DND-41 (cell line): ENCODE results near the gene ASB4.

Experiments
- ATAC-seq: fragments of 200-7000 bp; cut with Tn5 transposase; 3 replicates; pipeline ENCODE4 v1.9.1; 2021; ENCODE audit warnings: low read depth; ENCODE audit not compliant: insufficient read depth
- DNase-seq: peaks from one replicate; pipeline ENCODE4 v3.0.0-alpha.2; 2020
- H2AFZ ChIP-seq: 2 replicates; pipeline ENCODE4 v1.6.0; 2012; ENCODE audit warnings: low read depth, low read length
- H3K27ac ChIP-seq: 2 replicates; pipeline ENCODE4 v1.5.1; 2012; ENCODE audit warnings: low read length, inconsistent platforms
- H3K27me3 ChIP-seq: fragments of 200-600 bp; sonication (generic); 2 replicates; pipeline ENCODE4 v1.6.0; 2012; ENCODE audit warnings: low read length, mild to moderate bottlenecking, inconsistent platforms; ENCODE audit not compliant: insufficient read depth, poor library complexity
- H3K36me3 ChIP-seq: 2 replicates; pipeline ENCODE4 v1.5.1; 2012; ENCODE audit warnings: low read length, inconsistent platforms; ENCODE audit not compliant: insufficient read depth
- H3K4me1 ChIP-seq: 2 replicates; pipeline ENCODE4 v1.5.1; 2012; ENCODE audit warnings: mild to moderate bottlenecking, low read length; ENCODE audit not compliant: insufficient read depth
- H3K4me2 ChIP-seq: 2 replicates; pipeline ENCODE4 v1.6.0; 2012; ENCODE audit warnings: mild to moderate bottlenecking, moderate library complexity, low read length, inconsistent platforms; ENCODE audit not compliant: insufficient read depth
- H3K4me3 ChIP-seq, 2 experiments: fragments of 200-600 bp in 1 of 2; shearing (Covaris generic) in 1 of 2; 2 replicates each; pipeline ENCODE4 v1.5.1; 2012 to 2016; ENCODE audit warnings: inconsistent platforms in 2 of 2, low read length in 2 of 2, mild to moderate bottlenecking in 2 of 2, low read depth in 1 of 2, moderate library complexity in 1 of 2
- H3K79me2 ChIP-seq: 2 replicates; pipeline ENCODE4 v1.6.0; 2012; ENCODE audit warnings: low read length, inconsistent platforms; ENCODE audit not compliant: insufficient read depth
- H3K9ac ChIP-seq: 2 replicates; pipeline ENCODE4 v1.6.0; 2012; ENCODE audit warnings: low read depth, mild to moderate bottlenecking, inconsistent platforms, low read length, moderate library complexity
- H3K9me3 ChIP-seq: 2 replicates; pipeline ENCODE4 v1.5.1; 2012; ENCODE audit warnings: low read length, moderate library complexity, mild to moderate bottlenecking, inconsistent platforms; ENCODE audit not compliant: insufficient read depth, severe bottlenecking
- H4K20me1 ChIP-seq: 2 replicates; pipeline ENCODE4 v1.6.0; 2012; ENCODE audit warnings: low read length; ENCODE audit not compliant: insufficient read depth
- CTCF ChIP-seq: IDR thresholded peaks from 2 replicates; pipeline ENCODE4 v1.5.1; 2012; ENCODE audit warnings: borderline replicate concordance, low read length, moderate library complexity, mild to moderate bottlenecking; ENCODE audit not compliant: poor library complexity, severe bottlenecking; ENCODE audit errors: extremely low read depth
- EZH2 ChIP-seq: IDR thresholded peaks from 3 replicates; pipeline ENCODE4 v1.6.1; 2012; ENCODE audit warnings: borderline replicate concordance, low read depth, mild to moderate bottlenecking, moderate library complexity, low read length, inconsistent platforms; ENCODE audit not compliant: severe bottlenecking

The ASB4 gene

DNA sequence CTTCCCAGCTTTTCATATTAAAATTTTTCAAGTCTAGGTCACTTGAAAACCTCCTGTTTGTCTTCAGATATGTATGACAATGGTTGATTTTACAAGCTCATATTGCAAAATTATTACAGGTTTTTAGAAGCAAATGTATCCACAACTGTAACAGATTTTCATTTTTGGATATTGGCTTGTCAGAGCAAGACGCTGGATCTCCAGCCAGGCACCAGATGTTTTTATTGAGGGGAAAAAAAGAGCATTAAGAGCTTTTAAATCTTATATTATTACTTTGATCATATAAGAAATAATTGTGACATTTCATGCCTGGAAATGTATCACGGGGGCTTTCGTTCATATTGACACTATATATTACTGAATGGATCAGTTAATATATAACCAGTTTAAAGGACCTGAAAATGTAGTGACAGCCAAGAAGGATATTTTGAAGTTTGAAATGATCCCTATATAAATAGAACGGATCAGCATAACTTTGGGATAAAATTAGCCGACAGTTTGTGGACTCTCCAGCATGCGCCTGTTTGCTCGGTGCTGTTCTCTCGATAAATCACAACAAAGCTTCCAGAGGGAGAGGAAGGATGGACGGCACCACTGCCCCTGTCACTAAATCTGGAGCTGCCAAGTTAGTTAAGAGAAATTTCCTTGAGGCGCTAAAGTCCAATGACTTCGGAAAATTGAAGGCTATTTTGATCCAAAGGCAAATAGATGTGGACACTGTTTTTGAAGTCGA, at the start of gene ASB4:
Gene ASB4 (plus strand): TSS at position 553 of the 733 bp plus-strand sequence. CDS start 29 bp downstream, at position 582.
- DNase-seq (no peak), ATAC-seq (no peak)
- Histone ChIP-seq H3K4me2 (no peak within 1 kb of the TSS), H3K9me3 (no peaks in the 10 kb centered on the region), H3K4me3 (no peak within 1 kb of the TSS), H3K36me3 (no peaks in the 10 kb centered on the region), H4K20me1 (no peaks in the 10 kb centered on the region), H3K27ac (no peak within 1 kb of the TSS), H3K9ac (no peak within 1 kb of the TSS), H3K27me3 (no peaks in the 10 kb centered on the region), H3K4me1 (no peaks in the 10 kb centered on the region), H3K79me2 (no peaks in the 10 kb centered on the region), H2AFZ (no peak within 1 kb of the TSS)
- TF ChIP-seq EZH2: no peak
- no peak for TF ChIP-seq CTCF

DNA sequence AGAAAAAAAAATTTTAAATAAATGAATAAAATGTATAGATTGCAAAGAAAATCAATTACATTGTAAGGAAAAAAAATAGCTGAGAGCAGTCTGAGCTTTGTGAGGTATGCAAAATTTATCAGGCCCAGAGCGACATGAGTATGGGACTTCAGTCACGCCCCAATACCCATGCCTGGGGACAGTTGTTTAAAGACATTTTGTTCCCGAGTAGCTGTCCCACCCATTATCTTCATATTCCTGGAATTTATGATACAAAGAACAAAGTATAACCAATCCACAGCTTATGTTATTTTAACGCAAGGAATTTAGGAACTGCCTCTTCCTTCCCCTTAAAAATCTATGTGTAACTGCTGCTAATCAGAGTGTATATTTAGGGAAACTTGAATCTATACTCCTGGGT, 49.3 kb upstream of the ASB4 start:
- Histone ChIP-seq H3K4me3 (no peak overlapping the region), H2AFZ (no peak overlapping the region), H3K9me3 (no peaks in the 10 kb centered on the region), H3K27me3 (no peaks in the 10 kb centered on the region), H3K4me2 (no peak overlapping the region), H3K27ac (no peak overlapping the region), H3K79me2 (no peaks in the 10 kb centered on the region), H4K20me1 (no peaks in the 10 kb centered on the region), H3K36me3 (no peaks in the 10 kb centered on the region), H3K4me1 (no peaks in the 10 kb centered on the region), H3K9ac (no peak overlapping the region)
- ATAC-seq (no peak), DNase-seq (no peak)
- TF ChIP-seq CTCF: no peak
- TF ChIP-seq EZH2: no peak

DNA sequence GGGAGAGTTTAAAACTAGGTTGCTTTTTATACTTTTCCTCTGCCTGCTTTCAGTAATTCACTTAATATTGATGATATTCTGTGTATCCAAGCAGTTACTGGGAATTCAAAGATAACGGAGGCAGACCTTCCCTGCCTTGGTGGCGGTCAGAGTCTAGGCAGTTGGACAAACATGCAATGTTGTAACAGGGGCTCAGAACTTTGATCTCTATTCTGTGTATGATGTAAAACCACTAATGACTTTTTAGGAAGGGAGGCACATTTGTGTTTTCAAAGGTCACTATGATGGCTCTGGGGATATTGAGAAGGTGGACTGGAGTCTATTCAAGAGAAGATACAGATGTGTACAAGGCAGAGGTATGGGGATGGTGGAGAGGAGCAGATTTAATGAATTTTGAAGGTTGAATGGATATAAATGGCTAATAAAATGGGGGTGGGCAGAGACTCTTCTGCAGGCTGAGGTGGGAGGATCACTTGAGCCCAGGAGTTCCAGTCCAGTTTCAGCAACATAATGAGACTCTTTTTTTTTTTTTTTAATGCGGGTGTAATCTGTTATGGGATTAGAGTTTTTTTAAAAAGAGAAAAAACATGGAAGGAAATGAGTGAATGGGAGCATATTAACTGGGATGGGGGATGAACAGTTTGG, 45.2 kb upstream of the ASB4 start:
- no peaks in the 10 kb centered on the region for H3K79me2 ChIP-seq
- ATAC-seq (no peak), DNase-seq (no peak)
- no peaks in the 10 kb centered on the region for H3K9me3 ChIP-seq
- no peak overlapping the region for H2AFZ ChIP-seq
- H3K27me3 ChIP-seq: no peaks in the 10 kb centered on the region
- H3K27ac ChIP-seq: no peak overlapping the region
- H3K4me2 ChIP-seq: no peak overlapping the region
- H3K9ac ChIP-seq: no peak overlapping the region
- H3K36me3 ChIP-seq: no peaks in the 10 kb centered on the region
- no peaks in the 10 kb centered on the region for H4K20me1 ChIP-seq
- no peak overlapping the region for H3K4me3 ChIP-seq
- TF ChIP-seq CTCF (no peak), EZH2 (no peak)
- H3K4me1 ChIP-seq: no peaks in the 10 kb centered on the region
